HCT116 (cell line): ENCODE results near the gene ELAVL2. TPM values are rescaled to one million over a fixed set of nuclear protein-coding genes. Genes with fewer than 3 reads are reported as not detected.

Experiments
- ATAC-seq: fragments of 200-7000 bp; cut with Tn5 transposase; 2 replicates; pipeline ENCODE4 v1.9.1; 2020; ENCODE audit warnings: mild to moderate bottlenecking, moderate library complexity
- BruUV-seq: library from RNA; stranded (reverse); fragments of 400-500 nt; replicated peaks from 2 replicates; lab custom pipeline; 2021; lab: Mats Ljungman, UMichigan
- CTCF ChIA-PET: fragments of 300-600 bp; sonication (Branson Sonifier 250); formaldehyde crosslinking; loops from one replicate; lab custom pipeline; 2021; ENCODE audit warnings: antibody characterized with exemption; lab: Charles Lee
- POLR2A ChIA-PET: fragments of 300-600, 350-600 bp; sonication (Branson Sonifier 250); formaldehyde crosslinking; loops from one replicate; lab custom pipeline; 2021; ENCODE audit warnings: antibody characterized with exemption; lab: Charles Lee
- RAD21 ChIA-PET, 2 experiments: fragments of 300-600 bp; sonication (Branson Sonifier 250); formaldehyde crosslinking; loops; one replicate each; lab custom pipeline; 2023; ENCODE audit warnings: low total read pairs in 2 of 2; ENCODE audit not compliant: uncharacterized antibody in 2 of 2, unreplicated experiment in 2 of 2, low non-redundant PET in 1 of 2; lab: Charles Lee
- DNase-seq: peaks from one replicate; pipeline ENCODE4 v3.0.0-alpha.2; 2010; ENCODE audit warnings: low read depth, low spot score
- H2AFZ ChIP-seq: fragments of 200-600 bp; shearing (Covaris generic), sonication (generic); 2 replicates; pipeline ENCODE4 v1.6.1; 2017; ENCODE audit warnings: low read depth, mixed run types, mixed read lengths, antibody characterized with exemption, low read length; ENCODE audit not compliant: poor library complexity, severe bottlenecking
- H3K27ac ChIP-seq: 2 replicates; pipeline ENCODE4 v1.5.1; 2012; ENCODE audit warnings: low read depth, low read length
- H3K27me3 ChIP-seq: fragments of 200-600 bp; sonication (generic); 2 replicates; pipeline ENCODE4 v1.6.1; 2016; ENCODE audit warnings: mixed run types, low read length, mixed read lengths; ENCODE audit not compliant: insufficient read depth
- H3K36me3 ChIP-seq, 2 experiments: fragments of 200-500 bp in 1 of 2; fragments of 200-600 bp in 1 of 2; sonication (Bioruptor generic) in 1 of 2; sonication (generic) in 1 of 2; 2 replicates each; pipeline versions ENCODE4 v1.5.1 to v1.6.1; 2014 to 2016; ENCODE audit warnings: low read length in 2 of 2, inconsistent platforms in 1 of 2, mixed read lengths in 1 of 2, mixed run types in 1 of 2; ENCODE audit not compliant: insufficient read depth in 2 of 2, control insufficient read depth in 1 of 2
- H3K4me1 ChIP-seq, 2 experiments: fragments of 200-600 bp in 1 of 2; sonication (generic) in 1 of 2; 2 replicates each; pipeline versions ENCODE4 v1.5.1 to v1.6.1; 2012 to 2017; ENCODE audit warnings: low read length in 2 of 2, inconsistent platforms in 1 of 2, mild to moderate bottlenecking in 1 of 2, mixed read lengths in 1 of 2, mixed run types in 1 of 2, moderate library complexity in 1 of 2; ENCODE audit not compliant: insufficient read depth in 2 of 2, control insufficient read depth in 1 of 2
- H3K4me2 ChIP-seq: fragments of 200-600 bp; sonication (generic); 2 replicates; pipeline ENCODE4 v1.6.1; 2017; ENCODE audit warnings: mixed run types, low read length, mixed read lengths
- H3K4me3 ChIP-seq, 2 experiments: fragments of 200-600 bp in 1 of 2; sonication (generic) in 1 of 2; replicated peaks in 1 of 2; 2 replicates each; pipeline ENCODE4 v1.5.1; 2011 to 2016; ENCODE audit warnings: low read length in 2 of 2, control low read depth in 1 of 2, low read depth in 1 of 2, mild to moderate bottlenecking in 1 of 2, mixed read lengths in 1 of 2, mixed run types in 1 of 2
- H3K79me2 ChIP-seq: fragments of 200-600 bp; sonication (generic); 2 replicates; pipeline ENCODE4 v1.6.1; 2017; ENCODE audit warnings: mild to moderate bottlenecking, mixed run types, low read length, moderate library complexity, mixed read lengths; ENCODE audit not compliant: insufficient read depth
- H3K9ac ChIP-seq: fragments of 200-600 bp; sonication (generic); 2 replicates; pipeline ENCODE4 v1.6.1; 2016; ENCODE audit warnings: low read length, mixed read lengths
- H3K9me2 ChIP-seq: fragments of 200-600 bp; sonication (generic), shearing (Covaris generic); 2 replicates; pipeline ENCODE4 v1.6.1; 2017; ENCODE audit warnings: mixed run types, mild to moderate bottlenecking, moderate library complexity; ENCODE audit not compliant: insufficient read depth
- H3K9me3 ChIP-seq, 2 experiments: fragments of 200-500 bp in 1 of 2; fragments of 200-600 bp in 1 of 2; sonication (Bioruptor generic) in 1 of 2; sonication (generic) in 1 of 2; 2 replicates each; pipeline ENCODE4 v1.6.1; 2014 to 2017; ENCODE audit warnings: low read length in 2 of 2, mixed read lengths in 2 of 2, inconsistent platforms in 1 of 2, low read depth in 1 of 2, mild to moderate bottlenecking in 1 of 2, mixed run types in 1 of 2, moderate library complexity in 1 of 2; ENCODE audit not compliant: control insufficient read depth in 1 of 2, insufficient read depth in 1 of 2
- H4K20me1 ChIP-seq: fragments of 200-600 bp; sonication (generic), shearing (Covaris generic); 2 replicates; pipeline ENCODE4 v1.6.1; 2017; ENCODE audit warnings: mixed run types, mild to moderate bottlenecking, moderate library complexity; ENCODE audit not compliant: insufficient read depth
- CBX3 ChIP-seq: IDR thresholded peaks from 2 replicates; pipeline ENCODE4 v1.6.1; 2012; ENCODE audit warnings: low read depth
- CEBPB ChIP-seq: IDR thresholded peaks from 2 replicates; pipeline ENCODE4 v1.6.1; 2012; ENCODE audit warnings: low read depth
- CTCF ChIP-seq, 3 experiments: fragments of 200-600 bp in 1 of 3; sonication (generic) in 1 of 3; IDR thresholded peaks in 2 of 3; conservative IDR thresholded peaks in 1 of 3; 2 replicates each; pipeline ENCODE4 v1.5.1; 2012 to 2017; ENCODE audit warnings: low read depth in 2 of 3, low read length in 2 of 3, antibody characterized with exemption in 1 of 3, borderline replicate concordance in 1 of 3, control low read depth in 1 of 3, mild to moderate bottlenecking in 1 of 3, mixed read lengths in 1 of 3, mixed run types in 1 of 3, moderate library complexity in 1 of 3; ENCODE audit not compliant: insufficient read depth in 1 of 3
- EGR1 ChIP-seq: IDR thresholded peaks from 2 replicates; pipeline ENCODE4 v1.6.1; 2012; ENCODE audit warnings: low read depth
- ELF1 ChIP-seq: IDR thresholded peaks from 2 replicates; pipeline ENCODE4 v1.6.1; 2012; ENCODE audit warnings: low read depth, borderline replicate concordance
- EZH2 ChIP-seq: fragments of 200-600 bp; sonication (generic); IDR thresholded peaks from 2 replicates; pipeline ENCODE4 v1.6.1; 2017; ENCODE audit warnings: antibody characterized with exemption, mixed run types
- EZH2phosphoT487 ChIP-seq: fragments of 200-600 bp; IDR thresholded peaks from 2 replicates; pipeline ENCODE4 v1.6.1; 2018; ENCODE audit warnings: antibody characterized with exemption, borderline replicate concordance
- FOSL1 ChIP-seq: IDR thresholded peaks from 2 replicates; pipeline ENCODE4 v1.6.1; 2012; ENCODE audit warnings: low read depth
- MAX ChIP-seq: IDR thresholded peaks from 2 replicates; pipeline ENCODE4 v1.6.1; 2012
- POLR2A ChIP-seq: IDR thresholded peaks from 2 replicates; pipeline ENCODE4 v1.7.0; 2011; ENCODE audit warnings: borderline replicate concordance; ENCODE audit not compliant: insufficient read depth, insufficient read length; ENCODE audit errors: extremely low read depth
- POLR2AphosphoS5 ChIP-seq: IDR thresholded peaks from 2 replicates; pipeline ENCODE4 v1.6.1; 2011; ENCODE audit warnings: mild to moderate bottlenecking, low read depth, low read length, moderate library complexity
- RAD21 ChIP-seq: IDR thresholded peaks from 2 replicates; pipeline ENCODE4 v1.6.1; 2012; ENCODE audit warnings: low read depth, mild to moderate bottlenecking
- REST ChIP-seq: IDR thresholded peaks from 2 replicates; pipeline ENCODE4 v1.6.1; 2012; ENCODE audit warnings: low read depth
- YY1 ChIP-seq: IDR thresholded peaks from 2 replicates; pipeline ENCODE4 v1.6.1; 2011; ENCODE audit warnings: low read length, low read depth, moderate library complexity, mild to moderate bottlenecking; ENCODE audit not compliant: insufficient replicate concordance; ENCODE audit errors: extremely low read depth
- intact Hi-C: fragments of 100-400 bp; cut with micrococcal nuclease; formaldehyde crosslinking; loops from 2 replicates; pipeline ENCODE4 v1.10.0; 2022
- total RNA-seq: library from RNA; stranded (reverse); gene quantifications from one replicate; pipeline ENCODE4 v1.2.1, GENCODE V29; 2021; ENCODE audit not compliant: unreplicated experiment
- TF ChIP-seq, protein P1 (sequence below): IDR thresholded peaks from 2 replicates; pipeline ENCODE4 v1.6.1; 2012

Gene ELAVL2
- total RNA-seq, 1 experiment from 2014 or later = not detected

DNA sequence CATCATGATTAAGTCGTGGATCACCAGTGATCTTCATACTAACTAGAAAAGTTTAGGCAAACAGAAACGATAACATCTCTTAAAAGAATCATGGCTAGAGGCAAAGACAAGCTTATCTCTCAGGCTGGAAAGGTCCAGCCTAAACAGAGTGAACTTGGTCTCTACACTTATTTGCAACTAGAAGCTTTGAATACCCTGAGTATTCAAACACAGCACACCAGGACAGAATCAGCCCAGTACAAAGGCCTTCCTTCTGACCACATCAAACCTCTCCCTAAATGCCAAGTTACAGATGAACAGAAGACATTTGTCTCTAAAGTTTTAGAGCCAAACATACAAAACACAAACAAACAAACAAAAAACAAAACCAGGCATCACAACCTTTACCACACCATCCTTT lies 57.2 kb downstream of the ELAVL2 start:
- POLR2A ChIA-PET = no interaction called here
- H3K9ac ChIP-seq = no peak overlapping the region

More for the DNA sequence above, 57.2 kb downstream of the ELAVL2 start:
- intact Hi-C loops = no loop called here
- DNase-seq (no peak), ATAC-seq (no peak)
- CTCF ChIA-PET = no interaction called here
- peaks cover 0 to 32% of the 10 kb centered on the region in 2 experiments; a peak in 2 of 4 replicates for H3K9me3 ChIP-seq
- no peak overlapping the region for H3K4me2 ChIP-seq
- no peaks in the 10 kb centered on the region for H3K36me3 ChIP-seq
- H2AFZ ChIP-seq = no peak overlapping the region
- no peaks in the 10 kb centered on the region for H3K27me3 ChIP-seq
- no peaks in the 10 kb centered on the region for H3K4me1 ChIP-seq
- TF ChIP-seq EZH2phosphoT487 (no peak), POLR2A (no peak), EGR1 (no peak), CEBPB (no peak), EZH2 (no peak), ELF1 (no peak), MAX (no peak), REST (no peak), POLR2AphosphoS5 (no peak), CBX3 (no peak), FOSL1 (no peak), RAD21 (no peak), YY1 (no peak), CTCF (IDR thresholded peaks at IDR 0.05 in 2 of 3, conservative IDR thresholded peaks at IDR 0.05 in 1 of 3; ENCODE audit: borderline replicate concordance in 1 of 3, insufficient read depth in 1 of 3, low read depth in 2 of 3, low read length in 2 of 3) (no peak)
- TF ChIP-seq, protein P1, sequence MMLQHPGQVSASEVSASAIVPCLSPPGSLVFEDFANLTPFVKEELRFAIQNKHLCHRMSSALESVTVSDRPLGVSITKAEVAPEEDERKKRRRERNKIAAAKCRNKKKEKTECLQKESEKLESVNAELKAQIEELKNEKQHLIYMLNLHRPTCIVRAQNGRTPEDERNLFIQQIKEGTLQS = no peak
- no peak overlapping the region for H3K27ac ChIP-seq
- no peaks in the 10 kb centered on the region for H3K9me2 ChIP-seq
- no TSS peak for BruUV-seq
- H3K4me3 ChIP-seq = no peak overlapping the region
- RAD21 ChIA-PET = no interaction called here
- H3K79me2 ChIP-seq = no peaks in the 10 kb centered on the region
- H4K20me1 ChIP-seq = no peaks in the 10 kb centered on the region
